Measurements from ENCODE around the gene CMTM2. TPM values are rescaled to one million over a fixed set of nuclear protein-coding genes. Genes with fewer than 3 reads are reported as not detected.

The CMTM2 gene
- total and polyA plus RNA-seq, 9 of the 15 experiments (the other 6 are each of a cell fraction or from before 2014, with no cell fraction given) = not detected

- TF ChIP-seq ZBTB40 (IDR thresholded peaks at IDR 0.05) (peak; percentile 30; the same call in 1 of the 2 replicates), ZBTB40 (CRISPR knock-in tag; IDR thresholded peaks at IDR 0.05) (no peak), CEBPZ (IDR thresholded peaks at IDR 0.05; ENCODE audit: borderline replicate concordance, low read depth, low read length) (no peak), ZBTB2 (IDR thresholded peaks at IDR 0.05) (peak; percentile 100), ZNF77 (CRISPR knock-in tag; IDR thresholded peaks at IDR 0.05) (no peak), BRD4 (IDR thresholded peaks at IDR 0.05) (no peak; the same call in 1 of the 2 replicates), ZBTB11 (CRISPR knock-in tag; IDR thresholded peaks at IDR 0.05) (peak in 1 of 3 experiments; percentile 57; a peak in 2 of 6 replicates)
These were observed 26.7 kb upstream of the CMTM2 start, which contains the start of gene CKLF (continued) for GRCh38 chr16:66552286-66553177.

Measured in K562 (cell line).